HepG2 (cell line): Measurements from ENCODE around the gene VEZF1. TPM values are rescaled to one million over a fixed set of nuclear protein-coding genes. Genes with fewer than 3 reads are reported as not detected.

Experiments used
- ATAC-seq: fragments of 200-7000 bp; cut with Tn5 transposase; 3 replicates; pipeline ENCODE4 v1.9.1; 2020; ENCODE audit warnings: mild to moderate bottlenecking, moderate library complexity
- BruUV-seq: library from RNA; stranded (reverse); fragments of 400-500 nt; replicated peaks from 2 replicates; lab custom pipeline; 2021; lab: Mats Ljungman, UMichigan
- CTCF ChIA-PET: fragments of 300-600 bp; formaldehyde crosslinking; extraction: SDS; loops from one replicate; lab custom pipeline; 2021; ENCODE audit warnings: low total read pairs, inconsistent platforms, low intra/inter-chr PET ratio; lab: Yijun Ruan, JAX
- POLR2A ChIA-PET: fragments of 350-600 bp; sonication (Branson Sonifier 250); formaldehyde crosslinking; loops from one replicate; lab custom pipeline; 2020; ENCODE audit warnings: antibody characterized with exemption, inconsistent platforms; lab: Yijun Ruan, JAX
- DNase-seq: peaks from one replicate; pipeline ENCODE4 v3.0.0-alpha.2; 2015; ENCODE audit warnings: low spot score
- FAIRE-seq: peaks from 3 replicates; lab custom pipeline; 2011; peaks lifted over from hg19 to GRCh38; lab: Jason Lieb, UNC
- H2AFZ ChIP-seq: one replicate; pipeline ENCODE4 v1.6.1; 2011; ENCODE audit warnings: low read length, inconsistent platforms
- H3K27ac ChIP-seq: fragments of 300-600 bp; 3 replicates; pipeline ENCODE4 v1.8.0; 2011; ENCODE audit warnings: mixed run types, mild to moderate bottlenecking, mixed read lengths, low read length, inconsistent platforms; ENCODE audit not compliant: insufficient read depth; ENCODE audit errors: extremely low read length
- H3K27me3 ChIP-seq, 2 experiments: fragments of 200-600 bp in 1 of 2; 2 replicates in 1 of 2; 3 replicates in 1 of 2; pipeline versions ENCODE4 v1.6.0 to v1.8.0; 2011; ENCODE audit warnings: low read length in 2 of 2, mild to moderate bottlenecking in 2 of 2, moderate library complexity in 2 of 2, inconsistent platforms in 1 of 2; ENCODE audit not compliant: insufficient read depth in 2 of 2, control insufficient read depth in 1 of 2
- H3K36me3 ChIP-seq, 2 experiments: fragments of 200-600 bp in 1 of 2; replicated peaks in 1 of 2; 2 replicates in 1 of 2; 3 replicates in 1 of 2; pipeline versions ENCODE4 v1.5.1 to v1.8.0; 2011; ENCODE audit warnings: low read length in 2 of 2, inconsistent platforms in 1 of 2; ENCODE audit not compliant: insufficient read depth in 2 of 2, control insufficient read depth in 1 of 2
- H3K4me1 ChIP-seq: 2 replicates; pipeline ENCODE4 v1.5.1; 2012; ENCODE audit warnings: low read length, inconsistent platforms; ENCODE audit not compliant: insufficient read depth
- H3K4me2 ChIP-seq: 2 replicates; pipeline ENCODE4 v1.6.0; 2011; ENCODE audit warnings: low read depth, low read length, inconsistent platforms
- H3K4me3 ChIP-seq, 3 experiments: fragments of 200-600 bp in 1 of 3; sonication (generic), shearing (Covaris generic) in 1 of 3; replicated peaks in 1 of 3; 2 replicates each; pipeline ENCODE4 v1.5.1; 2011 to 2016; ENCODE audit warnings: low read length in 3 of 3, inconsistent platforms in 2 of 3, low read depth in 2 of 3, mild to moderate bottlenecking in 2 of 3, control low read depth in 1 of 3, mixed read lengths in 1 of 3; ENCODE audit not compliant: insufficient read depth in 1 of 3
- H3K79me2 ChIP-seq: one replicate; pipeline ENCODE4 v1.6.1; 2011; ENCODE audit warnings: low read length, inconsistent platforms; ENCODE audit not compliant: insufficient read depth
- H3K9ac ChIP-seq: 2 replicates; pipeline ENCODE4 v1.6.0; 2011; ENCODE audit warnings: mild to moderate bottlenecking, low read depth, low read length, inconsistent platforms; ENCODE audit not compliant: insufficient read depth
- H3K9me3 ChIP-seq: 2 replicates; pipeline ENCODE4 v1.5.1; 2012; ENCODE audit warnings: mild to moderate bottlenecking, low read length
- H4K20me1 ChIP-seq: 2 replicates; pipeline ENCODE4 v1.6.0; 2011; ENCODE audit warnings: inconsistent platforms, mild to moderate bottlenecking, low read length, moderate library complexity; ENCODE audit not compliant: insufficient read depth
- ARHGAP35 ChIP-seq: sonication (generic); formaldehyde crosslinking; IDR thresholded peaks from 2 replicates; pipeline ENCODE4 v1.9.0; 2022; ENCODE audit warnings: mild to moderate bottlenecking, inconsistent platforms, moderate library complexity, missing genetic modification reagents, borderline replicate concordance
- ASH2L ChIP-seq: fragments of 300-600, 200-600 bp; sonication (generic); IDR thresholded peaks from 2 replicates; pipeline ENCODE4 v1.7.0; 2017; ENCODE audit warnings: low read depth, mild to moderate bottlenecking, moderate library complexity, mixed read lengths, low read length; ENCODE audit not compliant: insufficient read length
- CBX5 ChIP-seq: sonication (generic); formaldehyde crosslinking; IDR thresholded peaks from 2 replicates; pipeline ENCODE4 v1.4.0; 2020; ENCODE audit warnings: missing genetic modification reagents, borderline replicate concordance
- CCDC6 ChIP-seq: sonication (generic); formaldehyde crosslinking; IDR thresholded peaks from 2 replicates; pipeline ENCODE4 v1.8.1; 2022; ENCODE audit warnings: mild to moderate bottlenecking, missing genetic modification reagents, moderate library complexity
- EP300 ChIP-seq, 3 experiments: sonication (generic) in 1 of 3; formaldehyde crosslinking in 1 of 3; IDR thresholded peaks; 2 replicates each; pipeline versions ENCODE4 v1.5.1 to v1.6.1; 2011 to 2020; ENCODE audit warnings: low read depth in 2 of 3, low read length in 2 of 3, borderline replicate concordance in 1 of 3, improper control_type of control experiment in 1 of 3, mild to moderate bottlenecking in 1 of 3, missing genetic modification reagents in 1 of 3, moderate library complexity in 1 of 3
- ESRRA ChIP-seq: sonication (generic); formaldehyde crosslinking; IDR thresholded peaks from 2 replicates; pipeline ENCODE4 v1.5.1; 2020; ENCODE audit warnings: mild to moderate bottlenecking, low read depth, missing genetic modification reagents
- FOXK2 ChIP-seq: fragments of 450-650 bp; IDR thresholded peaks from 2 replicates; pipeline ENCODE4 v1.6.1; 2016
- GLI4 ChIP-seq: sonication (generic); formaldehyde crosslinking; IDR thresholded peaks from 2 replicates; pipeline ENCODE4 v1.5.1; 2020; ENCODE audit warnings: missing genetic modification reagents, mild to moderate bottlenecking, moderate library complexity, borderline replicate concordance
- HNF1B ChIP-seq: sonication (generic); formaldehyde crosslinking; IDR thresholded peaks from 2 replicates; pipeline ENCODE4 v1.5.1; 2020; ENCODE audit warnings: mild to moderate bottlenecking, moderate library complexity, missing genetic modification reagents
- HNF4A ChIP-seq: sonication (generic); formaldehyde crosslinking; IDR thresholded peaks from 2 replicates; pipeline ENCODE4 v1.4.0; 2020; ENCODE audit warnings: missing genetic modification reagents
- KLF11 ChIP-seq: IDR thresholded peaks from 2 replicates; pipeline ENCODE4 v1.6.1; 2016; ENCODE audit warnings: missing compliant biosample characterization
- MYNN ChIP-seq: sonication (generic); formaldehyde crosslinking; IDR thresholded peaks from 2 replicates; pipeline ENCODE4 v1.4.0; 2020; ENCODE audit warnings: mild to moderate bottlenecking, low read depth, missing genetic modification reagents
- NFE2L1 ChIP-seq: sonication (generic); formaldehyde crosslinking; IDR thresholded peaks from 2 replicates; pipeline ENCODE4 v1.4.0; 2020; ENCODE audit warnings: missing genetic modification reagents, mild to moderate bottlenecking, borderline replicate concordance
- PAX8 ChIP-seq: sonication (generic); formaldehyde crosslinking; IDR thresholded peaks from 2 replicates; pipeline ENCODE4 v1.8.0; 2022; ENCODE audit warnings: mild to moderate bottlenecking, missing genetic modification reagents, borderline replicate concordance
- ZFP41 ChIP-seq: sonication (generic); formaldehyde crosslinking; IDR thresholded peaks from 2 replicates; pipeline ENCODE4 v1.4.0; 2020; ENCODE audit warnings: mild to moderate bottlenecking, missing genetic modification reagents, borderline replicate concordance
- ZNF10 ChIP-seq: sonication (generic); formaldehyde crosslinking; IDR thresholded peaks from 2 replicates; pipeline ENCODE4 v1.4.0; 2020; ENCODE audit warnings: mild to moderate bottlenecking, low read depth, missing genetic modification reagents, borderline replicate concordance
- ZNF253 ChIP-seq: sonication (generic); formaldehyde crosslinking; IDR thresholded peaks from 2 replicates; pipeline ENCODE4 v1.8.0; 2022; ENCODE audit warnings: mild to moderate bottlenecking, missing genetic modification reagents, borderline replicate concordance
- ZNF256 ChIP-seq: sonication (generic); formaldehyde crosslinking; conservative IDR thresholded peaks from 2 replicates; pipeline ENCODE4 v1.4.0; 2020; ENCODE audit warnings: missing genetic modification reagents
- ZNF33B ChIP-seq: sonication (generic); formaldehyde crosslinking; IDR thresholded peaks from 2 replicates; pipeline ENCODE4 v1.5.1; 2020; ENCODE audit warnings: mild to moderate bottlenecking, missing genetic modification reagents
- ZNF354B ChIP-seq: sonication (generic); formaldehyde crosslinking; IDR thresholded peaks from 2 replicates; pipeline ENCODE4 v1.8.0; 2022; ENCODE audit warnings: mild to moderate bottlenecking, missing genetic modification reagents
- ZNF501 ChIP-seq: sonication (generic); formaldehyde crosslinking; IDR thresholded peaks from 2 replicates; pipeline ENCODE4 v1.5.1; 2020; ENCODE audit warnings: mild to moderate bottlenecking, moderate library complexity, missing genetic modification reagents
- WGBS: methylation state at CpG from one replicate; pipeline ENCODE4 v1.1.6; 2017; ENCODE audit warnings: low lambda C conversion rate; 5-methylcytosine and 5-hydroxymethylcytosine counted together
- in situ Hi-C: cut with HindIII; loops from 2 replicates; pipeline ENCODE4 v1.10.0; 2017; ENCODE audit warnings: low pct_unique_long_range_greater_than_20kb; ENCODE audit not compliant: extremely low pct_ligation_motif_present
- intact Hi-C: fragments of 100-400 bp; cut with micrococcal nuclease; formaldehyde crosslinking; loops from one replicate; pipeline ENCODE4 v1.10.0; 2022; ENCODE audit not compliant: unreplicated experiment
- polyA plus RNA-seq, 8 experiments: library from polyadenylated mRNA; depleted of rRNA in 3 of 8; stranded (reverse) in 7 of 8; unstranded in 1 of 8; fragments of >200 nt; fragmentation: Illumina TruSeq in 4 of 8; extraction: Trizol in 4 of 8; gene quantifications; 2 replicates each; pipeline versions ENCODE4 v1.2.1 to v1.2.3, GENCODE V29; 2011 to 2016; ENCODE audit warnings: low read depth in 4 of 8, missing spikeins in 1 of 8, mixed read lengths in 1 of 8; ENCODE audit not compliant: insufficient read depth in 1 of 8
- total RNA-seq, 5 experiments: library from RNA; depleted of rRNA; stranded (reverse); fragments of >200 nt; fragmentation: Illumina TruSeq; extraction: Trizol; gene quantifications; 2 replicates each; pipeline ENCODE4 v1.2.3, GENCODE V29; 2016; ENCODE audit warnings: low read depth in 1 of 5

The VEZF1 gene
- total and polyA plus RNA-seq, 2 of the 13 experiments (the other 11 are each of a cell fraction or from before 2014, with no cell fraction given), result 45.9 to 49.7 TPM

GRCh38 chr17:57935833-57936807 lies 51.9 kb downstream of the VEZF1 start:
- Histone ChIP-seq H3K9ac (peak overlapping the region; percentile 96), H3K27me3 (no peaks in the 10 kb centered on the region), H3K27ac (peak overlapping the region; percentile 98), H3K9me3 (no peaks in the 10 kb centered on the region), H3K79me2 (peaks cover 3% of the 10 kb centered on the region), H2AFZ (no peak overlapping the region), H4K20me1 (no peaks in the 10 kb centered on the region), H3K4me3 (peak overlapping the region; percentile 52 to 73 (median 55)), H3K4me1 (peaks cover 88% of the 10 kb centered on the region), H3K4me2 (peak overlapping the region; percentile 96), H3K36me3 (no peaks in the 10 kb centered on the region)
- intact Hi-C loops (loop anchor here (1.0 kb wide), 3 partner anchors 43 to 61 kb away; no protein-coding TSS in a partner anchor), in situ Hi-C loops (no loop called here)
- peak; percentile 84 for ATAC-seq
- BruUV-seq, result TSS peak; percentile 90
- WGBS, result 46% methylated on average over 10 of the region's 11 CpGs
- ChIA-PET POLR2A (interaction anchor here (0.6 to 4.6 kb wide), 12 partner anchors 11 to 76 kb away, joined by 3 to 22 read pairs (median 4); partner anchors contain the start of genes CUEDC1 and SRSF1), CTCF (no interaction called here)
- FAIRE-seq, result peak; percentile 55
- peak; percentile 80 for DNase-seq
- peak in 1 of 2 experiments; percentile 49; a peak in 1 of 4 replicates for TF ChIP-seq EP300 (IDR thresholded peaks at IDR 0.05; ENCODE audit: low read depth in 2 of 2, low read length in 2 of 2)
- TF ChIP-seq EP300 (CRISPR knock-in tag; IDR thresholded peaks at IDR 0.05; ENCODE audit: borderline replicate concordance), result no peak
- no peak for TF ChIP-seq MYNN (CRISPR knock-in tag)
- TF ChIP-seq ZNF10 (CRISPR knock-in tag), result 0 out of 2 replicates have a peak, but pooled peaks have one; percentile 82
- no peak for TF ChIP-seq ZNF354B
- no peak for TF ChIP-seq ESRRA (CRISPR knock-in tag)
- TF ChIP-seq ASH2L, result peak; percentile 78
- TF ChIP-seq HNF1B (CRISPR knock-in tag), result 0 out of 2 replicates have a peak, but pooled peaks have one; percentile 22
- peak; percentile 78; the same call in 1 of the 2 replicates for TF ChIP-seq ZNF501 (CRISPR knock-in tag)
- TF ChIP-seq ZNF33B (CRISPR knock-in tag), result no peak
- TF ChIP-seq CBX5 (CRISPR knock-in tag), result no peak
- TF ChIP-seq ZNF256, result no peak
- TF ChIP-seq CCDC6 (CRISPR knock-in tag), result 0 out of 2 replicates have a peak, but pooled peaks have one; percentile 10
- no peak; the same call in 1 of the 2 replicates for TF ChIP-seq GLI4
- 0 out of 2 replicates have a peak, but pooled peaks have one; percentile 39 for TF ChIP-seq KLF11
- 0 out of 2 replicates have a peak, but pooled peaks have one; percentile 24 for TF ChIP-seq HNF4A (CRISPR knock-in tag)
- no peak for TF ChIP-seq NFE2L1
- TF ChIP-seq FOXK2, result no peak
- no peak for TF ChIP-seq ARHGAP35 (CRISPR knock-in tag)
- TF ChIP-seq PAX8 (CRISPR knock-in tag), result no peak
- TF ChIP-seq ZFP41 (CRISPR knock-in tag), result no peak
- no peak for TF ChIP-seq ZNF253 (CRISPR knock-in tag)
